Activated CD4-positive, CD25-positive, alpha-beta regulatory T cell treated with anti-CD3 and anti-CD28 coated beads, Interleukin-2, amount 50 U/mL, for 24 hours (primary cell): ENCODE measurements around the gene GNAZ.

Experiments used
- ATAC-seq, 2 donors: fragments of 150-1000 bp; cut with Tn5 transposase; one replicate each; pipeline ENCODE4 v1.10.0; 2021; ENCODE audit warnings: mild to moderate bottlenecking in 1 of 2, moderate library complexity in 1 of 2

GNAZ gene

GRCh38 chr22:23065495-23066122 lies 4.7 kb upstream of the GNAZ start:
- ATAC-seq, result no peak

GRCh38 chr22:23066200-23067022 lies 3.9 kb upstream of the GNAZ start:
- no peak for ATAC-seq

GRCh38 chr22:23067023-23067650 lies 3.2 kb upstream of the GNAZ start:
- no peak for ATAC-seq

DNA sequence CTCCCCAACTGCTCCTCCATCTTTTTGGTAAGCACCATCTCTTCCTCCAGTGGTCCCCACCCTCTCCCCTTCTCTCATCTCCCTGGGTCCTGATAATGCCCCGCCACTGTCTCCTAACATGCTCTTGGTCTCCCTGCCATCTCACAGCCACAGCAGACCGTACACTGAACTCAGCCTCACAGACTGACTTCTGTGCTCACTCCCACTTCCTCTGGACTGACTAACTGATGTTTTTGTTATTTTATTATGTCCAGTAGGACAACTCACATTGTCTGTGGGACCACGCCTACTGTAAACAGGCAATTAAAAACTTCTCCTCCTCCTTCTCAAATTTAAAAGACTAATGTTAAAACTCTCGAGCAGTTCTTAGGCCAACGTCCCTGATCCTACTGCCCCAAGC lies 2.6 kb upstream of the GNAZ start:
- no peak for ATAC-seq

DNA sequence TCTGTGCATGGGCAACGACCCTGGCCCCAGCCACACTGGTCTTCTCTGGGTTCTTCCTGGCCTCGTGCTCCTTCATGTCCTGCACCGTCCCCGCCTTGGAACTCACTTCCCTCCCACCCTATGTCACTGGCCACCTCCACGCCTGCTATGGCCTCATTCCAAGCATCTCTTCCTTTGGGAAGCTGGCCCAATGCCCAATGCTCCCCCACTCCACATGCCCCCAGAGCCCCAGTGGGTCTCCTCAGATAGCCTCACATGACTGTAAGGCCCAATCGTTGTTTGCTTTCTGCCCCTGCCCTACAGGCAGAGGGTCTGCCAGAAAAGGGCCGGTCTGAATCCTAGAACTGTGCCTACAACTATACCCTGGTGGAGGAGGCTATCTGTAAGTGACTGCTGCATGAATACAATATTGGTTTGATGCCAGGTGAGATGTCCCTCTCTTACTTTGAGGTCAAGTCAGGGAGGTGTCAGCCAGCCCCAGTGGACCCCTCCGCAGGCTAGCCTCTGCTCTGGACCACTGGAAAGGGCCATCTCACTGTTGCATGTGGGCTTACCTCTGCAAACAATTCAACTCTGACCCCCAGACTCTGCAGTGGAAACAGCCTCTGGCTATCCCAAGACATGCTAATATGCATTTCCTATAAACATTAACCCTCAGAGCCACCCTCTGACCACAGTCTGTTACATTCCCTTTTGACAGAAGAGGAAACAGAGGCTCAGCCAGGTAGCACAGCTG lies 2.1 kb upstream of the GNAZ start:
- ATAC-seq, result no peak

DNA sequence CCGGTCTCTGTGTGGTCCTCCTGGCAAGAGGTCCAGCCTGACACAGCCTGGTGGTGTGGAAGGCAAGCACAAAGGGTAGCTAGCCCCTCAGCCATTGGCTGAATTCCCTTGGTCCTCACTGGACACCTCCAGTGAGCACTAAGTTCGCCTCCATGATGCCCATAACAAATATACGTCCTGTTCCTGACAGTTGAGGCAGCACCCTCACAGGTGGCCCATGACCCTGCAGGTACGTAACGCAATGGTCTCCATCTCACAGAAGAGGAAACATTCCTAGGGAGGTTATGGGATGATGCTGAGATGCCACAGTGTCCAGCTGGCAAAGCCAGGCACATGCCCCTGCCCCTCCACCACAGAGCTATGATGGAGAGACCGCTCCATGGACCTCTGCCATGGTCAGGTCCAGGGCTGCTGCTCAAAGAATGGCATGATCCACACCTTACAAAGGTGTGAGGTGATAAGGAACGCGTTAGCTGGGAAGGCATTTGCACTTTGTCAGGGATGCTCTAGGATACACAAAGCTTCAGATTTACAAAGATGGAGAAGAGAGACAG lies 1.4 kb upstream of the GNAZ start:
- no peak for ATAC-seq

DNA sequence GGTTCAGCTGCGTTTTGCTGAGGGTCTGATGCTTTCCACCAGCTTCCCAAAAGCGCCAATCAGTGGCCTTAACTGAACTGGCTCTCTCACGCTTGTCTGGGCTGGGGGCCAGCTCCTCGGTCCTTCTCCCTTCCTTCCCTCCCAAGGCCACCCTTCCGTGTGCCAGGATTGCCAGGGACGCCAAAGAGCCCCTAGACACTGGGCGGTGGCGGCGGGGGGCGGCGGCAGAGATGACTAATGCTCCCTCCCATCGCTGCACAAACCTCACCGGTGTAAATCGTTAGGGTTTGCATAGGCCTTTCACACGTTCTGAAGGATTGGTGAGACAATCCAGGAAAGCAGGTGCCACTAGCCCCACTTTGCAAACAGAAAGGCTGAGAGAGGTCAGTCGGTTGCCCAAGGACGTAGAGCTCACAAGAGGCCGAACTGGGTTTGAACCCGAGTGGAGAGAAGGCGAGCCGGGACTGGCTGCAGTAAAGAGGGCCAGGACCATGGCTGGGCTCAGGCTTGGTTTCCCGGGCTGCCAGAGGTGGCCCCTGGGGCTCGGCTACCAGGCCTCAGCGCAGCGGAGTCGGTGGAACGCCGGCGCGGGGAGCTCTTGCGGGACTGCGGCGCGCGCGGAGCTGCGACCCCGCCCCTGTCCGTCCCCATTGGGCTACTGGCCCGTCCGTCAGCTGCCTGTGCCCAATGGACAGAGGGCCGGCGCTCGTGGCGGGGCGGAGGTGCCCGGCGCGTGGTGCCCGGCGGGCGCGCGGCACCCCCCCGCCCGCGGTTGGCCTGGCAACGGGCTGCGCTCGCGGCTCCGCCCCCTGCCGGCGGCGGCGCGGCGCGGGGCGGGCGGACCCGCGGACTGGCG lies 589 bp upstream of the GNAZ start:
- ATAC-seq, result peak; percentile 97 to 98

DNA sequence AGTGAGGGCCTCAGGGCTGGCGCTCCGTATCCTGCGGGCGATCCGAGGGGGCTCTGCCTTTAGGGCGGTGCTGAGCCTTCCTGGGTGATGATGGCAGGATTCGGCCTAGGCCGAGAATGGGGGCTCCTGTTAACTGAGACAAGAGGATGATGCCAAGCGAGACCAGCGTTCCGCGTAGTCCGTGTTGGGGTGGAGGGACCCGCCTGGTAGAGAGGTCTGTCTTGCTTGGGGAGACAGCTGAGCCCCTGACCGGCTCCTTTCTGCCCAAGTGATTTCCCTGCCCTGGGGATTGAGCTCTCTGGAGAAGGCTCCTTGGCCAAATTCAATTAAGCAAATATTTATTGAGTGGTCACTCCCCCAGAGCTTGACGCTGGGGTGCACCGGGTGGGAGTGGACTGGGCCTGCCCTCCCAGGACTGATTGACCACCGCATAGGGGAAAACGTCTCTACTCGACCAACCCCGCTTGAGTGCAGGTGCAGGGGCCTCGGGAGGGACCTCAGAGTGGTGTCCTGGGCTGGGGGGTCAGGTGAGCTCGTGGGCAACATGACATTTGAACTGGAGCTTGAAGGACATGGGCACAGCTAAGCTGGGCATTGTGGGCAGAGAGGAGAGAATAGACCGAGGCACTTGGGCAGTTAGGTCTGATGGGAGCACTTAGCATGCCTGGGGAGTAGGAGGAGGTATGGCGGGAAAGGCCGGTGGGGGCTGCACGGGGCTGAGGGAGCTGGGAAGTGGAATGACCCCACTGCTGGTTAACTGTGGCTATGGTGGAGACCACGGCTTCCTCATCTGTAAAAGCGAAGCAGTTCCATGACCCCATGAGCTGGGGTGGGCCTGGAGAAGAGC lies 1.1 kb downstream of the GNAZ start:
- ATAC-seq, result no peak

GRCh38 chr22:23072077-23072910 lies 2.0 kb downstream of the GNAZ start:
- ATAC-seq, result no peak

GRCh38 chr22:23072911-23073491 lies 2.7 kb downstream of the GNAZ start:
- ATAC-seq, result no peak

DNA sequence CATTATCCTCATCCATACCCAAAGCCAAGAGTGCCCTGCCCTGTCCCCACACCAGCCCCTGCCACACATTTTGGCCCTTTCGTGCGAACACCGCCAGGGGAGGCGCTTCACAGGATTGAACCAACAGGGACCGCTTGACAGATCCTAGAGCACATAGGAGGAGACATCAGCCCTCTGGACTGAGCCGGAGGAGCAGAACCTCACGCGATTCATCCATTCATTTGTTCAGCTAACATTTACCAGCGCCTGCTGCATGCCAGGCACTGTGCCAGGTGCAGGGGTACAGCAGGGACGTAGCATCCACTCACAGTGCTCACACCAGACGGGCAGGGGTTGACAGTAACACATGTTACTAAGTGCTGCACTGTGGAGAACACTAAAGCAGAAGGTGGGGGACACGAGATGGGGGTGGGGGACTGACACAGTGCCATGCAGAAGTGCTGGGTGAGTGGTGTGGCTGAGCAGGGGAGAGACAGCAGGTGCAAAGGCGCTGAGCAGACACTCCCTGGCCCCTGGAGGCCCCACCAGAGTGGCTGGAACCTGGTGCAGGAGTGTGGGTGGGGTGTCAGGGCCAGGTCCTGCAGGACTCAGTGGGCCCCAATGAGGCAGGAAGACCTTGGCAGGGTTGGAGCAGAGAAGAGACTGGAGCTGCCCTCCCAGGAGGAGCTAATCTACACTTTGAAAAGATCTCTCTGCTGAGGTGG lies 3.4 kb downstream of the GNAZ start:
- no peak for ATAC-seq

DNA sequence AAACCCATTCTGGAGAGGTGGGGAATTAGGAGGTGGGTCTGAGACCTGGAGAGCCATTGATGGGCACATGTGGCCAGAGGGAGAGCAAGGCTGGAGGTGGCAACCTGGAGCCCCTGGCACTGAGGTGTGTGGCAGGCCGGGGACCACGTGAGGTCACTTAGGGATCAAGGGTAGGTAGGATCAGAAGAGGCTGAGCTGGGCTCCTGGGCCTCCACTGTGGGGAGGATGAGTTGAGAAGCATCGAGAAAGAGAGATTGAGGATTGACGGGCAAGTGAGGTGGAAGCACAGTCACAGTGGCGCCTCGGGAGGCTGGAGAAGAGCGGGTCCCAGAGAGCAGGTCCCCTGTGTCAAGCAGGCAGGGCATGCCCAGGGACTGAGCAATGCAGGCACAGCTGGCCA lies 4.1 kb downstream of the GNAZ start:
- no peak for ATAC-seq

DNA sequence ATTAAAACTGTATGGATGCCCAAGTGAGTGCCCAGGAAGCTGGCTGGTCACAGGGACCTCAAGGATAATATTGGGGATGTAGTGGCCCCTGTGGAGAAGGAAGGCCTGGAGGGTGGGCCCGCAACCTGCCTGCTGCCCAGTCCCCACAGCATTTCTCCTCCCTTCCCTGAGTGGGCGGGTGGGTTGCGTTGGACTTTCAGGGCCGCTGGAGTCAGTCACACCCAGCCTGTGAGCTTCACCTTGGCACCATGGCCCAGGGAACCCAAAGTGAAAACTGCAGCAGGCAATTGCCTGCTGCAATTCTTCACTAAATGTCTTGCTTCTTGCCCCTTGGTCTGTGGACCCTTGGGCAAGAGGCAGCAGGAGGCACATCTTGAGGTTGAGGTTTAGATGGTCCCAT lies 4.7 kb downstream of the GNAZ start:
- no peak for ATAC-seq

- ATAC-seq, result no peak
Measured at GRCh38 chr22:23075525-23076216, 5.4 kb downstream of the GNAZ start.

- ATAC-seq, result no peak
Measured at GRCh38 chr22:23076896-23077572, 6.7 kb downstream of the GNAZ start.

DNA sequence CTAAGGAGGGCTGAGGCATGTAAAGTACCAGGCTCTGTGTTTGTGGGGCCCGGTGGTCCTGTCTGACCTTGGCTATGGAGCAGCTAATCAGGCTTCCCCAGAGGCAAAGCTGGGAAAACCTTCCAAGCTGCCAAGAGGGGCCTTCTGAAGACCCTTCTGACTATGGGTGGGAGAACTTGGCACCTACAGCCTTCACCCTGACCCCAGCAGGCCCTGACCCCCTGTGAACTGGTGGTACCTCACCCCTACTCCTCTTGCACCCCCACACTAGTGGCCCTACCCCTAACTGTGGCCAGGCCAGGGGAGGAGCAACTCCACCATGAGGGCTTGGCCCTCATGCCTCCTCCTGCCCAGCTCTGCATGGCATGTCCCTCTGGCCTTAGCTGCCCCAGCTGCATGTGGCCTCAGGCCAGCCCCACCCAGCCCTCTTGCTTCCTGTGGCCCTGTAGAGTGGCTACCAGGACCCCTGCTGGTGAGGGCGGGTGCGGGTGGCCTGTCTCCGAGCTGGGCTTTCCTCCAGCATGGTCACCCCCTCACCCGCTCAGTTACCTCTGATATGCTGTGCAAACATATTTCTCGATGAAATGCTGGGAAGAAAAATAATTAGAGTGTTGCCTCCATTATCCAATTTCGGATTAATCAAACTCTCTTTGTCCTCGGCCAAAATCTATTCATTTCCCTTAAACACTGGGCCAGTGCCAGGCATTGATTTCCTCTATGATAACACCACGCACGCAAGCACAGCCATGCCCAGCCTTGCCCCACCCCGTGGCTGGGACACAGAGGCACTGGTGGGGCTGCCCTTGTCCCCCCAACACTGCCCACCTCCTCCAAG lies 7.5 kb downstream of the GNAZ start:
- ATAC-seq, result no peak

DNA sequence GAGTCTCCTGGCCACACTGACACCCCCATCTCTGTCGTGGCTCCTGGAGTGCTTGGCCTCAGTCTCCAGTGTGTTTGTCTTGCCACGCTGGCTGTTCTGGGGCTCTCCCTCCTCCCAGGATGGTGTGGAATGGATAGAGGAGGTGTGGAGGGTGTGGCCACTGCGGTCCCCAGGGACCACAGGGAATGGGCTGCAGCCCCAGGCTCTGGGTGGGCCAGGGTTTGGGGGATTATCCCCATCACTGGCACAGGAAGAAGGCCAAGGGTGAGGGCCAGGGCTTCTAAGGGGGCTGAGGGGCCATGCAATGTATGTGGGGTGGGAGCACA lies 8.1 kb downstream of the GNAZ start:
- no peak for ATAC-seq
